Psoas muscle (tissue), 8 donors: Measurements from ENCODE around the gene DMKN. TPM values are rescaled to one million over a fixed set of nuclear protein-coding genes. Genes with fewer than 3 reads are reported as not detected.

Experiments
- ATAC-seq, 4 donors: fragments of 200-7000 bp; cut with Tn5 transposase; one replicate each; pipeline ENCODE4 v1.9.1; 2020; ENCODE audit warnings: moderate library complexity in 3 of 4, mild to moderate bottlenecking in 2 of 4
- DNase-seq, 2 donors: peaks; one replicate each; pipeline ENCODE4 v3.0.0-alpha.2; 2020
- H3K27ac ChIP-seq: fragments of 200-600 bp; one replicate; pipeline ENCODE4 v1.8.0; 2022
- H3K27me3 ChIP-seq, 3 donors: fragments of 200-600 bp in 1 of 3; one replicate each; pipeline versions ENCODE4 v1.6.1 to v1.8.0; 2013 to 2022; ENCODE audit warnings: low read length in 2 of 3, mild to moderate bottlenecking in 2 of 3, moderate library complexity in 1 of 3; ENCODE audit not compliant: insufficient read depth in 3 of 3
- H3K36me3 ChIP-seq, 2 donors: fragments of 200-600 bp in 1 of 2; one replicate each; pipeline versions ENCODE4 v1.6.1 to v1.8.0; 2013 to 2022; ENCODE audit warnings: low read depth in 1 of 2, mild to moderate bottlenecking in 1 of 2, moderate library complexity in 1 of 2; ENCODE audit not compliant: insufficient read depth in 1 of 2
- H3K4me1 ChIP-seq: fragments of 200-600 bp; one replicate; pipeline ENCODE4 v1.8.0; 2022
- H3K4me3 ChIP-seq: fragments of 200-600 bp; one replicate; pipeline ENCODE4 v1.8.0; 2022; ENCODE audit warnings: mild to moderate bottlenecking
- H3K9me3 ChIP-seq: fragments of 200-600 bp; one replicate; pipeline ENCODE4 v1.8.0; 2022
- CTCF ChIP-seq: fragments of 200-600 bp; IDR thresholded peaks from one replicate; pipeline ENCODE4 v1.8.0; 2022; ENCODE audit warnings: antibody characterized with exemption
- WGBS, 3 donors: extraction: QIAGEN DNeasy Blood & Tissue Kit; methylation state at CpG; one replicate each; pipeline versions ENCODE4 v1.1.6 to v1.1.7; 2013; 5-methylcytosine and 5-hydroxymethylcytosine counted together
- intact Hi-C, 2 donors: fragments of 100-400 bp; cut with DNase I; formaldehyde crosslinking; loops; one replicate each; pipeline versions ENCODE4 v1.11.0 to v1.14.2; 2022
- polyA plus RNA-seq, 3 donors: library from polyadenylated mRNA; stranded (reverse); fragments of 200-250 nt; gene quantifications; one replicate each; pipeline ENCODE4 v1.2.3, GENCODE V29; 2013
- total RNA-seq, 4 donors: library from RNA; stranded (reverse); fragmentation: NEBNext Ultra II Directional in 2 of 4; extraction: Animal tissue kit (Norgen Biotek cat#: 25700) in 2 of 4; gene quantifications; one replicate each; pipeline versions ENCODE4 v1.2.1 to v1.2.4, GENCODE V29; 2021 to 2023
- donor health status: healthy with polysubstance abuse.
- donor health status: DM: no; HTN: no; CAD: no; lungs with moderate emphysema.
- donor health status: Bipolar disorder and iron deficiency.
- donor health status: healthy.
- donor health status: DM: yes; HTN: yes; CAD: no.
- donor health status: DM: no; HTN: no; CAD: no.
- donor health status: DM: no; HTN: no; CAD: no.
- donor health status: DM: yes; HTN: yes; CAD: no.

DMKN gene
- total and polyA plus RNA-seq, 7 donors: 0.21 to 0.77 (median 0.54) TPM; not detected in 1

GRCh38 chr19:35560677-35561076 lies 47.2 kb upstream of the DMKN start:
- Histone ChIP-seq H3K36me3 (no peaks in the 10 kb centered on the region), H3K4me1 (no peaks in the 10 kb centered on the region), H3K27me3 (peaks cover 0 to 47% (median 24%) of the 10 kb centered on the region in 3 donors), H3K9me3 (no peaks in the 10 kb centered on the region), H3K27ac (no peak overlapping the region), H3K4me3 (no peak overlapping the region)
- TF ChIP-seq CTCF: no peak
- ATAC-seq (no peak), DNase-seq (no peak)
- intact Hi-C loops: no loop called here
- 44 to 52% (median 51%) methylated on average over 5 to 6 of the region's 6 CpGs for WGBS, 3 donors

GRCh38 chr19:35560271-35560670 lies 46.8 kb upstream of the DMKN start:
- peaks cover 0 to 47% (median 24%) of the 10 kb centered on the region in 3 donors for H3K27me3 ChIP-seq
- H3K27ac ChIP-seq: no peak overlapping the region
- TF ChIP-seq CTCF: no peak
- H3K4me1 ChIP-seq: no peaks in the 10 kb centered on the region
- H3K9me3 ChIP-seq: no peaks in the 10 kb centered on the region
- 83 to 88% (median 87%) methylated on average over 16 to 18 of the region's 18 CpGs for WGBS, 3 donors
- ATAC-seq (no peak), DNase-seq (no peak)
- H3K4me3 ChIP-seq: no peak overlapping the region
- no peaks in the 10 kb centered on the region for H3K36me3 ChIP-seq
- intact Hi-C loops: no loop called here

- TF ChIP-seq CTCF: no peak
- DNase-seq (no peak), ATAC-seq (no peak)
- intact Hi-C loops: no loop called here
- no peaks in the 10 kb centered on the region for H3K4me1 ChIP-seq
- H3K36me3 ChIP-seq: no peaks in the 10 kb centered on the region
- WGBS, 3 donors: 87 to 89% (median 87%) methylated on average over 23 of the region's 23 CpGs
- no peak overlapping the region for H3K4me3 ChIP-seq
- no peaks in the 10 kb centered on the region for H3K9me3 ChIP-seq
- peaks cover 0 to 47% (median 24%) of the 10 kb centered on the region in 3 donors for H3K27me3 ChIP-seq
- H3K27ac ChIP-seq: no peak overlapping the region
Observed at GRCh38 chr19:35559781-35560180, 46.3 kb upstream of the DMKN start.

GRCh38 chr19:35559281-35559659 lies 45.8 kb upstream of the DMKN start:
- no peak for TF ChIP-seq CTCF
- intact Hi-C loops: no loop called here
- no peak overlapping the region for H3K27ac ChIP-seq
- DNase-seq (no peak), ATAC-seq (no peak)
- no peaks in the 10 kb centered on the region for H3K9me3 ChIP-seq
- H3K27me3 ChIP-seq: peaks cover 0 to 47% (median 24%) of the 10 kb centered on the region in 3 donors
- H3K4me1 ChIP-seq: no peaks in the 10 kb centered on the region
- H3K36me3 ChIP-seq: no peaks in the 10 kb centered on the region
- no peak overlapping the region for H3K4me3 ChIP-seq
- 51 to 56% (median 53%) methylated on average over 11 of the region's 11 CpGs for WGBS, 3 donors
